ENCODE measurements around the gene SIPA1L3. TPM values are rescaled to one million over a fixed set of nuclear protein-coding genes. Genes with fewer than 3 reads are reported as not detected.
"Not testable (repeated sequence)": the region's sequence is repeated elsewhere in the genome, so short reads cannot be mapped to it uniquely, and the experiment has no call there.

The SIPA1L3 gene
- total RNA-seq, 2 donors from 2014 or later: 10.9 to 20.5 TPM

DNA sequence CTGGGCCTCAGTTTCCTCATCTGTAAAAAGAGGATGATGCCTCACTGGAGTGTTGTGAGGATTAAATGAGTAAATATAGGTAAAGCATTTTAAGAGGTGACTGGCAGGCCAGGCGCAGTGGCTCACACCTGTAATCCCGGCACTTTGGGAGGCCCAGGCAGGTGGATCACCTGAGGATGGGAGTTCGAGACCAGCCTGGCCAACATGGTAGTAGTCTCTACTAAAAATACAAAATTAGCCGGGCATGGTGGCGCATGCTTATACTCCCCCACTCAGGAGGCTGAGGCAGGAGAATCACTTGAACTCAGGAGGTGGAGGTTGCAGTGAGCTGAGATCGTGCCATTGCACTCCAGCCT lies 317.8 kb downstream of the SIPA1L3 start:
- ATAC-seq; DNase-seq (ENCODE audit: low spot score in 2 of 2); H3K27ac Mint-ChIP-seq; H3K9me3 Mint-ChIP-seq: not testable (repeated sequence)
- H3K36me3 Mint-ChIP-seq: peaks cover 9 to 14% of the 10 kb centered on the region in 2 donors

GRCh38 chr19:38227287-38228004 lies 320.4 kb downstream of the SIPA1L3 start:
- ATAC-seq: no peak
- no peak overlapping the region for H3K27ac Mint-ChIP-seq
- H3K36me3 Mint-ChIP-seq: peaks cover 9% of the 10 kb centered on the region in 2 donors
- H3K9me3 Mint-ChIP-seq: no peaks in the 10 kb centered on the region
- no peak for DNase-seq (ENCODE audit: low spot score in 2 of 2)

DNA sequence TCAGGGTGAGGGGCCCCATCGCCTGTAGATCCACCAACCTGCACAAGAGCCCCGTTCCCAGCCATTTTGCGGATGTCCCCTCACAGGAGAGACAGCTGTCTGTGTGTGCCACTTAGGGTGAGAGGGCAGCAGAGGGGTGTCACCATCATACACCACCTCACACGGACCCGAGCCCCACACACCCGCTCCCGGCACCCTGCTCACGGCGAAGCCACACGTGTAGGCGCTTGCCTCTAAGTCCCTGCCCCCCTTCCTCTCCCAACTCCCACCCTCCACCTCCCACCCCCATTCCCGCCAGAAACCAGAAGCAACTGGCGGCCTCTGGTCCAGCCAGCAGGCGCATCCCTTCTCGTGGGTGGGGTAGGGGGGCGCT lies 321.0 kb downstream of the SIPA1L3 start:
- DNase-seq (ENCODE audit: low spot score in 2 of 2) (no peak), ATAC-seq (no peak)
- Mint-ChIP-seq H3K36me3 (peaks cover 7% of the 10 kb centered on the region in 2 donors), H3K9me3 (no peaks in the 10 kb centered on the region), H3K27ac (no peak overlapping the region)

DNA sequence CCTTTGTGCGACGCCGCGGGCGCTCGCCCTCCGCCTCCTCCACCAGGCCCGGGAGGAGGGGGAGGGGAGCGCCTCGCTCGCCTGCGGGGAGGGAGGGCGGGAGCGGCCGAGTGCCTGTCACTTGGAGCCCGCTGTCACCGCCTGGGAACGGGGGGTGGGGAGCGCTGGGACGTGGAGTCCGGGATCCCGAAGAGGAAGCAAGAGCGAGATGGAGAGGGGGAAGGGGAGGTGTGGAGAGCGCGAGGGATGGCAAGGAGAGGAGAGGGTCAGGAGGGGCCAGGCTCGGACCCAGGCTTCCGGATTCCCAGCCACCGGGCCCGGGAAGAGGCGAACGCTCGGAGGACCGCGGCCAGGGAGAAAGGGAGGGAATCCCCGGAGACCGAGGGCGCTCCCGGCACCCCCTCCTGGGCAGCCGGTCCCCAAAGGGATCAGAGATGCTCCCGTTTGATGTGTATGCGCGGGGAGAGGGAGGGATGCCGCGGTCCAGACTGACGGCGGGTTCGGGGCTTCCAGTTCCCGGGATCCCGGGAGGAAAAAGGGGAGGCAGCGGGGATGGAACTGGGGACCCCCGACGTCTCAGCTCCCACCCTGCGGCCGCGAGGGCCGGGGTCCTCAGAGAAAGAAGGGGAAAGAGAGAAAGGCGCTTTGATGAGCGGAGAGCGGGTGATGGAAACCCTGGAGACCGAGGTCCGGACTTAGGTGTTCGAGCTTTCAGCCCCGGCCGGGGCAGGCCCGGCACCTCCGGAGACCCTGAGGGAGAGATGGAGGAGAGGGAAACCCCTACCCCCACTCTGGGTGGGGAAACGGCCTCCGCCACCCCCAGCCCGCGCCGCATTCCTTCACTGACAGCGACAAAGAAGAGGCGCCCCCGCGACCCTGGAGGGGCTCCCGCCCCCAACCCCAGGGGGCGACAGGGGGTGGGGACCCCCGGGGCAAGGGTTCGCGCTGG lies 321.8 kb downstream of the SIPA1L3 start:
- ATAC-seq: no peak
- Mint-ChIP-seq H3K36me3 (no peaks in the 10 kb centered on the region), H3K9me3 (no peaks in the 10 kb centered on the region), H3K27ac (no peak overlapping the region)
- no peak for DNase-seq (ENCODE audit: low spot score in 2 of 2)

- H3K9me3 Mint-ChIP-seq: no peaks in the 10 kb centered on the region
- no peaks in the 10 kb centered on the region for H3K36me3 Mint-ChIP-seq
- DNase-seq (ENCODE audit: low spot score in 2 of 2) (peak in 1 of 2 donors; percentile 76), ATAC-seq (peak; percentile 42 to 94)
- no peak overlapping the region for H3K27ac Mint-ChIP-seq
Observed at GRCh38 chr19:38229585-38230073, 322.6 kb downstream of the SIPA1L3 start.

DNA sequence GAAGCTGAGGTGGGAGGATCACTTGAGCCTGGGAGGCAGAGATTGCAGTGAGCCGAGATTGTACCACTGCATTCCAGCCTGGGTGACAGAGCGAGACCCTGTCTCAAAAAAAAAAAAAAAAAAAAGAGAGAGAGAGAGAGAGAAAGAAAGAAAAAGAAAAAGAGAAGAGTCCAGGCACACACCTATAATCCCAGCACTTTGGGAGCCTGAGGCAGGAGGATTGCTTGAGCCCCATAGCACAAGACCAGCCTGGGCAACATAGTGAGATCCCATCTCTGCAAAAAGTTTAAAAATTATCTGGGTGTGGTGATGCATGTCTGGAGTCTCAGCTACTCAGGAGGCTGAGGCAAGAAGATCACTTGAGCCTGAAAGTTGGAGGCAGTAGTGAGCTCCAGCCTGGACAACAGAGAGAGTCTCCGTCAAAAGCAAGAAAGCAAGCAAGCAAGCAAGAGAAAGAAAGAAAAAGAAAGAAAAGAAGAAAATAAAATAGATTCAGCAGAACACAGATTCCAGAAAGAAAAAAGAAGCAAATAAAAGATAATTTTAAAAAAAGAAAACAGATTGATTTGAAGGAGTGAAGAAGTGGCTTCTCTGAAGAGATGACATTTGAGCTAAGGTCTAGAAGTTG lies 323.6 kb downstream of the SIPA1L3 start:
- DNase-seq (ENCODE audit: low spot score in 2 of 2); H3K9me3 Mint-ChIP-seq; H3K27ac Mint-ChIP-seq; ATAC-seq; H3K36me3 Mint-ChIP-seq: not testable (repeated sequence)

GRCh38 chr19:38231918-38232317 lies 324.9 kb downstream of the SIPA1L3 start:
- ATAC-seq (no peak), DNase-seq (ENCODE audit: low spot score in 2 of 2) (no peak)
- H3K27ac Mint-ChIP-seq: no peak overlapping the region
- H3K36me3 Mint-ChIP-seq: no peaks in the 10 kb centered on the region
- no peaks in the 10 kb centered on the region for H3K9me3 Mint-ChIP-seq

DNA sequence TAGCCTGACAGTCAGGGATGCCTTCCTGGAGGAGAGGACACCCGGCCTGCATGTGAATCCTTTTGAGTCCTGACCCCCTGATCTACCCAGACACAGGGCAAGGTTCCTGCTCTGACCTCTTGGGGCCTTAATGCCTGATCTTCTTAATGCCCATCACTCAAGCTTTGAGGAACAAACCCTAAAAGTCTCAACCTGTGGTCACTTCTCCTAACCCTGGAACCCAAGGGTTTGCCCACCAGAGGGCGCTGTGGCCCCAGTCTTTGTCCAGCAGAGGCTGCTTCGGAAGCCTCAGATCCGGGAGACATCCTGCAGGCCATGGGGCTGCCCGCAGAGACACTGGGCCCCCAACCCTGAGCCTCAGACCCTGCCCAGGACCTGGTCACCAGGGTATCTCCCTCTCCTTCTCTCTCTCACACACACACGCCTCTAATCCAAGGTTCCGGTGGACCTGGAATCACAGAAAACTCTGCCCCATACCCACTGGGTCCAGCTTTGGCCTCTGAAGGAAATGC lies 326.8 kb downstream of the SIPA1L3 start:
- H3K27ac Mint-ChIP-seq: no peak overlapping the region
- DNase-seq (ENCODE audit: low spot score in 2 of 2) (peak; percentile 77 to 91), ATAC-seq (peak; percentile 59 to 95)
- no peaks in the 10 kb centered on the region for H3K9me3 Mint-ChIP-seq
- H3K36me3 Mint-ChIP-seq: no peaks in the 10 kb centered on the region

- ATAC-seq (no peak), DNase-seq (ENCODE audit: low spot score in 2 of 2) (no peak)
- no peaks in the 10 kb centered on the region for H3K36me3 Mint-ChIP-seq
- H3K9me3 Mint-ChIP-seq: no peaks in the 10 kb centered on the region
- H3K27ac Mint-ChIP-seq: no peak overlapping the region
Observed at GRCh38 chr19:38234615-38235014, 327.6 kb downstream of the SIPA1L3 start.

- Mint-ChIP-seq H3K36me3 (no peaks in the 10 kb centered on the region), H3K27ac (peak overlapping the region in 1 of 2 donors; percentile 0), H3K9me3 (no peaks in the 10 kb centered on the region)
- no peak for DNase-seq (ENCODE audit: low spot score in 2 of 2)
- no peak for ATAC-seq
Observed at GRCh38 chr19:38239816-38240215, 332.8 kb downstream of the SIPA1L3 start.

DNA sequence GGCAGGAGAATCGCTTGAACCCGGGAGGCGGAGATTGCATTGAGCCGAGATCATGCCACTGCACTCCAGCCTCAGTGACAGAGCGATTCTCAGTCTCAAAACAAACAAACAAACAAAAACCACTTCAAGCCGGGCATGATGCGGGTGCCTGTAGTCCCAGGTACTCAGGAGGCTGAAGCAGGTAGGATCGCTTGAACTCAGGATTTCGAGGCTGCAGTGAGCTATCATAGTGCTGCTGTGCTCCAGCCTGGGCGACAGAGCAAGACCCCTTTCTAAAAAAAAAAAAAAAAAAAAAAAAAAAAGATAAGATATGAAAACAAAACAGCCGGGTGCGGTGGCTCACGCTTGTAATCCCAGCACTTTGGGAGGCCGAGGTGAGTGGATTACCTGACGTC lies 336.3 kb downstream of the SIPA1L3 start:
- Mint-ChIP-seq H3K27ac (peak overlapping the region; percentile 55 to 70), H3K36me3 (no peaks in the 10 kb centered on the region), H3K9me3 (no peaks in the 10 kb centered on the region)
- ATAC-seq (peak in 1 of 2 donors; percentile 16), DNase-seq (ENCODE audit: low spot score in 2 of 2) (no peak)

GRCh38 chr19:38245826-38246498 lies 339.0 kb downstream of the SIPA1L3 start:
- Mint-ChIP-seq H3K9me3 (no peaks in the 10 kb centered on the region), H3K36me3 (no peaks in the 10 kb centered on the region), H3K27ac (no peak overlapping the region)
- no peak for ATAC-seq
- no peak for DNase-seq (ENCODE audit: low spot score in 2 of 2)

- Mint-ChIP-seq H3K27ac (no peak overlapping the region), H3K9me3 (no peaks in the 10 kb centered on the region), H3K36me3 (no peaks in the 10 kb centered on the region)
- DNase-seq (ENCODE audit: low spot score in 2 of 2) (no peak), ATAC-seq (no peak)
Observed at GRCh38 chr19:38247126-38247525, 340.1 kb downstream of the SIPA1L3 start.

DNA sequence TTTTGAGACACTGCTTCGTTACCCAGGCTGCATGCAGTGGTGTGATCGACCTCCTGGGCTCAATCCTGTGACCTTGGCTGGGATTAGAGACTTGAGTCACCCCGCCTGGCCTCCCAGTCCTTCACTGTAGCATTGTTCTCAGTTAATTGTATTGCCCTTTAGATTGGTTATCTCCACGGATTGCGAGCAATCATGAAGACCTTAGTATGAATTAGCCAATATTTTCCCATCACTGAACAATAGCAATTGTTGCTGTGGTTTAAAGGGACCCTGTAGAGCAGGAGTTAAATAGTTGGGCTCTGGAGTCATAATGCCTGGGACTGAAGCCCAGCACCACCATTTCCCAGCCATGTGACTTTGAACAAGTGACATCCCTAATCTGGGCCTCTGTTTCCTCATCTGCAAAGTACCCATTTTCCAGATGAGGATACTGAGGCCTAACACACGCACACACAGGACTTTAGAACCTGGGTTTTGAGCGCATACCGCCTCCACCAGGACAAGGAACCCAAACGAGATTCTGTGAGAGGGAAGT lies 340.8 kb downstream of the SIPA1L3 start:
- no peak for DNase-seq (ENCODE audit: low spot score in 2 of 2)
- no peak for ATAC-seq
- H3K9me3 Mint-ChIP-seq: no peaks in the 10 kb centered on the region

DNA sequence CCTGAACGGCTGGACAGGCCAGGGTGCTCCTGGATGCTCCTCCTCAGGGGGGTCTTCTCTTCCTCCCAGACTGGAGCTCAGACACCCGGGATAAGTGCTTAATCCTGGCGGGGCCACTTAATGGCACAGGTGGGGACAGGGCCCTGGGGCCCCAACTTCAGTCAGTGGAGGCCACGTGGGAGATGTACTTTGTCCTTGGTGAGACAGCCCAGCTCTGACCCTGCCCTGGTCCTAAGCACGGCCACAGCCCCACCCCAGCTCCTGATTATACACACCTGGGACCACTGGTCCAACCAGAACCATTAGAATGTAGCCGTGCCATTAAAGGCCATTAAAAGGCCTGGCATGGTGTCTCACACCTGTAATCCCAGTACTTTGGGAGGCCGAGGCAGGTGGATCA lies 341.4 kb downstream of the SIPA1L3 start:
- no peaks in the 10 kb centered on the region for H3K9me3 Mint-ChIP-seq
- no peak overlapping the region for H3K27ac Mint-ChIP-seq
- DNase-seq (ENCODE audit: low spot score in 2 of 2) (no peak), ATAC-seq (no peak)
- no peaks in the 10 kb centered on the region for H3K36me3 Mint-ChIP-seq

More for the DNA sequence above, 340.8 kb downstream of the SIPA1L3 start:
- H3K36me3 Mint-ChIP-seq: no peaks in the 10 kb centered on the region
- no peak overlapping the region for H3K27ac Mint-ChIP-seq

- ATAC-seq (no peak), DNase-seq (ENCODE audit: low spot score in 2 of 2) (no peak)
- Mint-ChIP-seq H3K27ac (no peak overlapping the region), H3K9me3 (no peaks in the 10 kb centered on the region), H3K36me3 (no peaks in the 10 kb centered on the region)
Observed at GRCh38 chr19:38250428-38250820, 343.4 kb downstream of the SIPA1L3 start.
